Adrenal gland (tissue), 5 donors: ENCODE results near the gene RIPPLY1.

Experiments used
- CTCF ChIP-seq, 6 experiments: fragments of 450-650 bp in 4 of 6; fragments of 200-600 bp in 2 of 6; sonication (generic) in 1 of 6; IDR thresholded peaks; 1 replicate in 5 of 6; 2 replicates in 1 of 6; pipeline versions ENCODE4 v1.5.1 to v1.8.0; 2016 to 2021; ENCODE audit warnings: antibody characterized with exemption in 6 of 6, mild to moderate bottlenecking in 2 of 6, moderate library complexity in 1 of 6
- POLR2A ChIP-seq, 2 donors: fragments of 450-650 bp; IDR thresholded peaks; one replicate each; pipeline ENCODE4 v1.6.1; 2017; ENCODE audit warnings: antibody characterized with exemption in 2 of 2, mild to moderate bottlenecking in 2 of 2, moderate library complexity in 1 of 2
- donor health status: DM: no; HTN: no; CAD: no.

- TF ChIP-seq CTCF (IDR thresholded peaks at IDR 0.05): no peak
- TF ChIP-seq POLR2A (IDR thresholded peaks at IDR 0.05): no peak
These were observed 851 bp upstream of the RIPPLY1 start for GRCh38 chrX:106903856-106904528.
